Esophagus muscularis mucosa (tissue), 4 donors: Measurements from ENCODE around the gene SH2D3A. TPM values are rescaled to one million over a fixed set of nuclear protein-coding genes. Genes with fewer than 3 reads are reported as not detected.

Experiments used
- DNase-seq: peaks from one replicate; pipeline ENCODE4 v3.0.0-alpha.2; 2017; ENCODE audit errors: extremely low spot score
- H3K27ac ChIP-seq, 4 donors: fragments of 200-600 bp; sonication (generic); replicated peaks in 1 of 4; 1 replicate in 3 of 4; 2 replicates in 1 of 4; pipeline ENCODE4 v1.5.1; 2016 to 2019; ENCODE audit warnings: mild to moderate bottlenecking in 1 of 4
- H3K27me3 ChIP-seq, 4 donors: fragments of 200-600 bp; sonication (generic); one replicate each; pipeline versions ENCODE4 v1.5.1 to v1.6.0; 2016 to 2019
- H3K36me3 ChIP-seq, 4 donors: fragments of 200-600 bp; sonication (generic); one replicate each; pipeline ENCODE4 v1.5.1; 2016 to 2019
- H3K4me1 ChIP-seq, 4 donors: fragments of 200-600 bp; sonication (generic); one replicate each; pipeline ENCODE4 v1.5.1; 2016 to 2019
- H3K4me3 ChIP-seq, 4 donors: fragments of 200-600 bp; sonication (generic); 1 replicate in 2 of 4; 2 replicates in 2 of 4; pipeline ENCODE4 v1.5.1; 2016 to 2019; ENCODE audit warnings: mild to moderate bottlenecking in 4 of 4, moderate library complexity in 1 of 4
- H3K9me3 ChIP-seq, 4 donors: fragments of 200-600 bp; sonication (generic); 1 replicate in 3 of 4; 2 replicates in 1 of 4; pipeline ENCODE4 v1.5.1; 2016 to 2019
- CTCF ChIP-seq, 3 experiments: fragments of 200-600 bp in 2 of 3; fragments of 450-650 bp in 1 of 3; sonication (generic) in 2 of 3; IDR thresholded peaks; one replicate each; pipeline ENCODE4 v1.5.1; 2017 to 2019; ENCODE audit warnings: antibody characterized with exemption in 3 of 3, mild to moderate bottlenecking in 2 of 3, moderate library complexity in 1 of 3
- EP300 ChIP-seq: sonication (generic); formaldehyde crosslinking; IDR thresholded peaks from one replicate; pipeline ENCODE4 v1.6.1; 2017; ENCODE audit warnings: antibody characterized with exemption
- POLR2A ChIP-seq: fragments of 450-650 bp; IDR thresholded peaks from one replicate; pipeline ENCODE4 v1.6.1; 2017; ENCODE audit warnings: antibody characterized with exemption, moderate library complexity, mild to moderate bottlenecking, low read depth
- POLR2AphosphoS5 ChIP-seq, 2 donors: sonication (generic); formaldehyde crosslinking; IDR thresholded peaks; one replicate each; pipeline ENCODE4 v1.6.1; 2017; ENCODE audit warnings: antibody characterized with exemption in 2 of 2
- WGBS: methylation state at CpG from one replicate; pipeline ENCODE4 v1.1.5; 2018; 5-methylcytosine and 5-hydroxymethylcytosine counted together
- intact Hi-C: fragments of 100-400 bp; cut with DNase I; formaldehyde crosslinking; loops from one replicate; pipeline ENCODE4 v1.15.1; 2023
- total RNA-seq, 4 donors: library from RNA; depleted of rRNA; stranded (reverse); fragments of >200 nt; gene quantifications; one replicate each; pipeline versions ENCODE4 v1.1.0 to v1.2.1, GENCODE V29; 2016

The SH2D3A gene
- total RNA-seq, 4 donors from 2014 or later: 0.33 to 0.34 TPM; not detected in 2

- peaks cover 0 to 5% (median 2%) of the 10 kb centered on the region in 4 donors for H3K36me3 ChIP-seq
- no peak overlapping the region for H3K4me3 ChIP-seq
- WGBS: 72% methylated on average over 15 of the region's 15 CpGs
- TF ChIP-seq POLR2A: no peak
- TF ChIP-seq EP300: no peak
- TF ChIP-seq POLR2AphosphoS5 (IDR thresholded peaks at IDR 0.05): no peak
- no peak for TF ChIP-seq CTCF (IDR thresholded peaks at IDR 0.05)
- peaks cover 0 to 30% (median 14%) of the 10 kb centered on the region in 4 donors for H3K4me1 ChIP-seq
- no peaks in the 10 kb centered on the region for H3K9me3 ChIP-seq
- intact Hi-C loops: no loop called here
- no peak for DNase-seq
- H3K27me3 ChIP-seq: peaks cover 0 to 18% (median 0%) of the 10 kb centered on the region in 4 donors
- peak overlapping the region in 3 of 4 donors; percentile 15 to 59 (median 17) for H3K27ac ChIP-seq
Measured at GRCh38 chr19:6724631-6725492, 42.4 kb downstream of the SH2D3A start.

GRCh38 chr19:6723738-6724137 lies 43.5 kb downstream of the SH2D3A start:
- DNase-seq: no peak
- H3K27me3 ChIP-seq: peaks cover 0 to 26% (median 0%) of the 10 kb centered on the region in 4 donors
- H3K4me1 ChIP-seq: peaks cover 0 to 27% (median 13%) of the 10 kb centered on the region in 4 donors
- H3K4me3 ChIP-seq: no peak overlapping the region
- no peaks in the 10 kb centered on the region for H3K9me3 ChIP-seq
- intact Hi-C loops: no loop called here
- H3K36me3 ChIP-seq: no peaks in the 10 kb centered on the region
- H3K27ac ChIP-seq: peak overlapping the region; percentile 17 to 71 (median 60)
- no peak for TF ChIP-seq CTCF (IDR thresholded peaks at IDR 0.05)
- no peak for TF ChIP-seq POLR2A
- TF ChIP-seq EP300: no peak
- WGBS: 56% methylated on average over 5 of the region's 5 CpGs

GRCh38 chr19:6723108-6723618 lies 44.1 kb downstream of the SH2D3A start:
- WGBS: 26% methylated on average over 11 of the region's 13 CpGs

GRCh38 chr19:6721773-6722172 lies 45.5 kb downstream of the SH2D3A start:
- Histone ChIP-seq H3K27ac (peak overlapping the region in 2 of 4 donors; percentile 31 to 40), H3K4me1 (peaks cover 0 to 27% (median 12%) of the 10 kb centered on the region in 4 donors), H3K36me3 (peaks cover 0 to 6% (median 0%) of the 10 kb centered on the region in 4 donors), H3K4me3 (no peak overlapping the region), H3K9me3 (no peaks in the 10 kb centered on the region), H3K27me3 (peaks cover 0 to 38% (median 0%) of the 10 kb centered on the region in 4 donors)
- 86% methylated on average over 5 of the region's 5 CpGs for WGBS
- no peak for DNase-seq
- TF ChIP-seq EP300 (no peak), POLR2A (no peak), POLR2AphosphoS5 (IDR thresholded peaks at IDR 0.05) (no peak), CTCF (IDR thresholded peaks at IDR 0.05) (no peak)
- intact Hi-C loops: no loop called here

More at GRCh38 chr19:6723108-6723618, 44.1 kb downstream of the SH2D3A start:
- peaks cover 0 to 3% (median 0%) of the 10 kb centered on the region in 4 donors for H3K36me3 ChIP-seq
- no peaks in the 10 kb centered on the region for H3K9me3 ChIP-seq
- no peak overlapping the region for H3K4me3 ChIP-seq
- peaks cover 0 to 27% (median 12%) of the 10 kb centered on the region in 4 donors for H3K4me1 ChIP-seq
- TF ChIP-seq POLR2AphosphoS5 (IDR thresholded peaks at IDR 0.05) (no peak), EP300 (no peak), CTCF (IDR thresholded peaks at IDR 0.05) (no peak), POLR2A (no peak)
- H3K27ac ChIP-seq: peak overlapping the region; percentile 17 to 71 (median 60)
- H3K27me3 ChIP-seq: peaks cover 0 to 32% (median 0%) of the 10 kb centered on the region in 4 donors
- peak; percentile 93 for DNase-seq
- intact Hi-C loops: no loop called here
